Heart left ventricle (tissue), 16 donors: ENCODE data around the gene GDNF. TPM values are rescaled to one million over a fixed set of nuclear protein-coding genes. Genes with fewer than 3 reads are reported as not detected.

Experiments used
- ATAC-seq, 4 donors: fragments of 200-7000 bp; cut with Tn5 transposase; one replicate each; pipeline ENCODE4 v1.9.1; 2020 to 2022; ENCODE audit warnings: moderate library complexity in 4 of 4, mild to moderate bottlenecking in 3 of 4, moderate number of reproducible peaks in 1 of 4
- DNase-seq, 5 donors: peaks; one replicate each; pipeline ENCODE4 v3.0.0-alpha.2; 2020
- H3K27ac ChIP-seq, 12 donors: fragments of 200-600 bp; sonication (generic) in 4 of 12; one replicate each; pipeline versions ENCODE4 v1.5.0 to v1.8.0; 2016 to 2022; ENCODE audit warnings: mild to moderate bottlenecking in 2 of 12
- H3K27me3 ChIP-seq, 9 donors: fragments of 200-600 bp; sonication (generic) in 2 of 9; one replicate each; pipeline versions ENCODE4 v1.5.1 to v1.8.0; 2016 to 2022; ENCODE audit warnings: mild to moderate bottlenecking in 3 of 9
- H3K36me3 ChIP-seq, 9 donors: fragments of 200-600 bp; sonication (generic) in 2 of 9; one replicate each; pipeline versions ENCODE4 v1.5.0 to v1.8.0; 2018 to 2022; ENCODE audit warnings: mild to moderate bottlenecking in 2 of 9
- H3K4me1 ChIP-seq, 12 donors: fragments of 200-600 bp; sonication (generic) in 4 of 12; one replicate each; pipeline versions ENCODE4 v1.5.0 to v1.8.0; 2016 to 2022; ENCODE audit warnings: mild to moderate bottlenecking in 3 of 12
- H3K4me3 ChIP-seq, 12 donors: fragments of 200-600 bp; sonication (generic) in 4 of 12; one replicate each; pipeline versions ENCODE4 v1.5.0 to v1.8.0; 2017 to 2022; ENCODE audit warnings: mild to moderate bottlenecking in 9 of 12, moderate library complexity in 4 of 12
- H3K9me3 ChIP-seq, 12 donors: fragments of 200-600 bp; sonication (generic) in 4 of 12; one replicate each; pipeline versions ENCODE4 v1.5.0 to v1.8.0; 2016 to 2022; ENCODE audit warnings: mild to moderate bottlenecking in 1 of 12
- POLR2A ChIP-seq, 2 donors: fragments of 450-650 bp; IDR thresholded peaks; one replicate each; pipeline ENCODE4 v1.6.1; 2017; ENCODE audit warnings: antibody characterized with exemption in 2 of 2, mild to moderate bottlenecking in 2 of 2, moderate library complexity in 2 of 2
- WGBS, 4 donors: extraction: QIAGEN DNeasy Blood & Tissue Kit in 2 of 4; methylation state at CpG; one replicate each; pipeline versions ENCODE4 v1.1.5 to v1.1.7; 2013 to 2018; 5-methylcytosine and 5-hydroxymethylcytosine counted together
- intact Hi-C, 10 donors: fragments of 100-400 bp; cut with DNase I; formaldehyde crosslinking; loops; one replicate each; pipeline versions ENCODE4 v1.11.1 to v1.14.2; 2022
- polyA plus RNA-seq, 2 donors: library from polyadenylated mRNA; stranded (reverse); fragments of 200-250 nt; gene quantifications; one replicate each; pipeline ENCODE4 v1.2.3, GENCODE V29; 2013
- total RNA-seq, 9 donors: library from RNA; depleted of rRNA in 2 of 9; stranded (reverse); fragments of >200 nt in 2 of 9; fragmentation: NEBNext Ultra II Directional in 3 of 9; extraction: Animal tissue kit (Norgen Biotek cat#: 25700) in 3 of 9; gene quantifications; one replicate each; pipeline versions ENCODE4 v1.1.0 to v1.2.4, GENCODE V29; 2016 to 2023
- TF ChIP-seq, protein P1 (sequence below), 12 donors: fragments of 200-600 bp; sonication (generic) in 4 of 12; IDR thresholded peaks; one replicate each; pipeline versions ENCODE4 v1.5.0 to v1.8.0; 2018 to 2022; ENCODE audit warnings: antibody characterized with exemption in 12 of 12, mild to moderate bottlenecking in 5 of 12
- donor health status: ischemic (EF 13 %, LVEDD 7.1; RV severe dilation, severe dysfunction).
- donor health status: healthy with polysubstance abuse.
- donor health status: DM: no; HTN: yes; CAD: no.
- donor health status: DM: no; HTN: no; CAD: no.
- donor health status: ischemic (EF 25% LVEDD 6.9; RV normal size, moderate dysfunction).
- donor health status: ischemic (EF 25% LVEDD 5.7; RV mildly dilated, moderate dysfunction).
- donor health status: healthy.
- donor health status: DM: yes; HTN: yes; CAD: no.
- donor health status: ischemic (EF 35%, LVEDD 5.7; RV mildly dilated, moderate dysfunction).
- donor health status: nonischemic (EF 11% LVEDD 7.7; RV severe dilation, severe dysfunction).
- donor health status: DM: yes; HTN: yes; CAD: no.
- donor health status: PGD.
- donor health status: ischemic (EF 29% LVEDD 5.4; RV normal size, mild dysfunction).
- donor health status: nonischemic (EF 23%, LVEDD 6.1; RV moderate dilation, normal function).

The GDNF gene
- total and polyA plus RNA-seq, 11 donors: 0.03 to 0.36 (median 0.09) TPM; not detected in 4

DNA sequence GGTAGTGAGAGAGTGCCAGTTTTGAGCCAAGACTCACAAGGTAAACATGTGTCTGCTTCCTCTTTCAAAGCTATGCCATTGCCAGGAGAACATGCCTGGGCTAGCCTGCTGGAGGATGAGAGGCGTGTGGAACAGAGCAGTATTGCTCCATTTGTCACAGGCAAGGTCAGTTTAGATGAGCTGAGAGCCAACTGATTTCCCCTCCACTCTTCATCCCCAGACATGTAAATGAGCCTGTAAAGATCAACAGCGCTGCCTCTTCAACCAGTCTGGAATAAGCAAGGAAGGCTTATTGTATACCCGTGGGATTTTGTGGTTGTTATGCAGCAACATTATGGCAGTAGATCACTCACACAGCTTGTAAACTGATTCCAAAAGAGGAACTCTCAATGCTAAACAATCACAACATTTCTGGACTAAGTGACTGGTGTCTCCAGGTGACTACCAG is 8.2 kb upstream of the GDNF start:
- TF ChIP-seq POLR2A (IDR thresholded peaks at IDR 0.05): no peak
- TF ChIP-seq, protein P1, sequence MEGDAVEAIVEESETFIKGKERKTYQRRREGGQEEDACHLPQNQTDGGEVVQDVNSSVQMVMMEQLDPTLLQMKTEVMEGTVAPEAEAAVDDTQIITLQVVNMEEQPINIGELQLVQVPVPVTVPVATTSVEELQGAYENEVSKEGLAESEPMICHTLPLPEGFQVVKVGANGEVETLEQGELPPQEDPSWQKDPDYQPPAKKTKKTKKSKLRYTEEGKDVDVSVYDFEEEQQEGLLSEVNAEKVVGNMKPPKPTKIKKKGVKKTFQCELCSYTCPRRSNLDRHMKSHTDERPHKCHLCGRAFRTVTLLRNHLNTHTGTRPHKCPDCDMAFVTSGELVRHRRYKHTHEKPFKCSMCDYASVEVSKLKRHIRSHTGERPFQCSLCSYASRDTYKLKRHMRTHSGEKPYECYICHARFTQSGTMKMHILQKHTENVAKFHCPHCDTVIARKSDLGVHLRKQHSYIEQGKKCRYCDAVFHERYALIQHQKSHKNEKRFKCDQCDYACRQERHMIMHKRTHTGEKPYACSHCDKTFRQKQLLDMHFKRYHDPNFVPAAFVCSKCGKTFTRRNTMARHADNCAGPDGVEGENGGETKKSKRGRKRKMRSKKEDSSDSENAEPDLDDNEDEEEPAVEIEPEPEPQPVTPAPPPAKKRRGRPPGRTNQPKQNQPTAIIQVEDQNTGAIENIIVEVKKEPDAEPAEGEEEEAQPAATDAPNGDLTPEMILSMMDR (IDR thresholded peaks at IDR 0.05): no peak
- ATAC-seq (no peak), DNase-seq (no peak)
- Histone ChIP-seq H3K27ac (no peak overlapping the region), H3K4me1 (no peaks in the 10 kb centered on the region), H3K36me3 (no peaks in the 10 kb centered on the region), H3K27me3 (peaks cover 0 to 14% (median 2%) of the 10 kb centered on the region in 9 donors), H3K9me3 (no peaks in the 10 kb centered on the region), H3K4me3 (no peak overlapping the region)
- intact Hi-C loops: loop anchor here in 1 of 10 donors (10.0 kb wide), 1 partner anchor 167 kb away; no protein-coding TSS in a partner anchor
- 56 to 79% (median 73%) methylated on average over 3 of the region's 3 CpGs for WGBS, 4 donors

DNA sequence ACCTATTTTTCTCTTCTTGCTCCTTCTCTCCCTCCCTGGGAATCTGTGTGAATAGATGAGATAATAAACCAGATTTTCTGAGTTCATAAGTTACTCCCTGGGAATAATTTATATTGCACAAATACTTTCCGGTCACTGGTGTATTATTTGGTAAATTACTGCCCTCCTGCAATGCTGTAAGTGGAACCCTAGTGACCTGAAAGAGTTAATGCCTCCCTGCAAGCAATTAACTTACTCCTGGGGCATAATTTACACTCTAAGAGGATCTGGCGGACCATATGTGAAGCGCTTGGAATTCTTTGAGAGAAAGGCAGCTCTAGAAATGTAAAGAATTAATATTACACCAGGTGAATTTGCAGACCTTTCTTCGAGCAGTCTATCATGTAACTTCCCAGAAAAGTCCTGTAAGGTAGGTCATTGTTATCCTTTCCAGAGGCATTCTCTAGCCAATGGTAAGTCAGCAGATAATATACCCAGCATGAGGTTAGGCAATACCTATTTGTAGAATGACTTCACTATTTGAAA is 7.0 kb upstream of the GDNF start:
- Histone ChIP-seq H3K27ac (no peak overlapping the region), H3K4me1 (no peaks in the 10 kb centered on the region), H3K9me3 (no peaks in the 10 kb centered on the region), H3K27me3 (peaks cover 0 to 26% (median 13%) of the 10 kb centered on the region in 9 donors), H3K4me3 (no peak overlapping the region), H3K36me3 (no peaks in the 10 kb centered on the region)
- ATAC-seq (no peak), DNase-seq (no peak)
- 73 to 85% (median 75%) methylated on average over 4 of the region's 4 CpGs for WGBS, 4 donors
- TF ChIP-seq, protein P1 (IDR thresholded peaks at IDR 0.05): no peak
- TF ChIP-seq POLR2A (IDR thresholded peaks at IDR 0.05): no peak
- intact Hi-C loops: loop anchor here in 1 of 10 donors (10.0 kb wide), 1 partner anchor 168 kb away; no protein-coding TSS in a partner anchor

DNA sequence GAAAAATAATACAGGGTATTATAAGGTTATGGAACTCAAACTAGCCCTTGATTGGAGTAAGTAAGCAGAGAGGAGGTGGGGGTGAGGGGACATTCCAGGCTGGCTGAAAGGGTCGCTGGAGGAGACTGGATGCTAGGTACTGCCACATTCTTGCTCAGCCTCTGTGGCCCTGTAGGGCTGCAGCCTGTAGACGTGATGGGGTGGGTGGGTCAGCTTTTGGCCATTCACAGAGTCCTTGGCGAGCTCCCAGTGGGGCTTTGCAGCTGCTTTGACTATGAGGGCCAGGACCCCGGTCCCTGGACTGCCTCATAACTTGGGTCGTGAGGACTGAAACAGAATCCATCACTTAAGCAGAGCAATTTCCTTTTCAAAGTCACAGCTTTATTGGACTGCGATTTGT is 4.2 kb upstream of the GDNF start:
- Histone ChIP-seq H3K36me3 (no peaks in the 10 kb centered on the region), H3K27ac (no peak overlapping the region), H3K4me1 (peaks cover 0 to 18% (median 9%) of the 10 kb centered on the region in 12 donors), H3K27me3 (peaks cover 0 to 53% (median 28%) of the 10 kb centered on the region in 9 donors), H3K4me3 (no peak overlapping the region), H3K9me3 (no peaks in the 10 kb centered on the region)
- WGBS, 4 donors: 54 to 67% (median 59%) methylated on average over 6 of the region's 6 CpGs
- DNase-seq (no peak), ATAC-seq (no peak)
- intact Hi-C loops: loop anchor here in 1 of 10 donors (10.0 kb wide), 1 partner anchor 171 kb away; no protein-coding TSS in a partner anchor
- TF ChIP-seq POLR2A (IDR thresholded peaks at IDR 0.05): no peak
- TF ChIP-seq, protein P1 (IDR thresholded peaks at IDR 0.05): no peak

DNA sequence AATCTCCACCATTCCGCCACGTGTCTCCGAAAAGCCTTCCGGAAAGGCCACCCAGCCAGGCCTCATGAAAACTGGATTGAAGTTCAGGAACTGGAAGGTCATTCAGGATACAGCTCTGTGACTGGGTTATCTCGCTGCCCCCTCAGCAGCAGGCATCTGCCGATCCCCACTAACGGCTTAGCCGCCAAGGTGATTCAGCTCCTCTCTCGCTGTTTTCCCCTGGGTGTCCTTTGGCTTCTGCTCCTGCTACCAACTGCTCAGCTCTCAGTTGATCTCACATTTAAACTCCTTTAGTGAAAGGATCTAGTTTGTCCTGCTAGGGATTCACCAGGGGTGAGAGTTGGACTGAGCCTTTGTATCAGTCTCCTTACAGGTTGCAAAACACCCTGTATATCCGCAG is 2.2 kb upstream of the GDNF start:
- ATAC-seq (no peak), DNase-seq (no peak)
- Histone ChIP-seq H3K36me3 (no peaks in the 10 kb centered on the region), H3K27ac (no peak overlapping the region), H3K27me3 (peaks cover 7 to 73% (median 45%) of the 10 kb centered on the region in 9 donors), H3K9me3 (no peaks in the 10 kb centered on the region), H3K4me1 (peaks cover 0 to 38% (median 18%) of the 10 kb centered on the region in 12 donors), H3K4me3 (no peak overlapping the region)
- intact Hi-C loops: loop anchor here in 1 of 10 donors (10.0 kb wide), 1 partner anchor 173 kb away; no protein-coding TSS in a partner anchor
- WGBS, 4 donors: 61 to 88% (median 76%) methylated on average over 10 of the region's 10 CpGs
- TF ChIP-seq, protein P1 (IDR thresholded peaks at IDR 0.05): no peak
- no peak for TF ChIP-seq POLR2A (IDR thresholded peaks at IDR 0.05)
